HepG2 (cell line): ENCODE results near the gene GEMIN2. TPM values are rescaled to one million over a fixed set of nuclear protein-coding genes. Genes with fewer than 3 reads are reported as not detected.

Experiments
- ARNT2 ChIP-seq: sonication (generic); formaldehyde crosslinking; IDR thresholded peaks from 2 replicates; pipeline ENCODE4 v1.8.0; 2022; ENCODE audit warnings: mild to moderate bottlenecking, low read depth, missing genetic modification reagents, moderate library complexity
- ETV5 ChIP-seq: IDR thresholded peaks from 2 replicates; pipeline ENCODE4 v1.6.1; 2018; ENCODE audit warnings: missing biosample characterization, missing genetic modification reagents, inconsistent platforms, borderline replicate concordance
- HDAC1 ChIP-seq: sonication (generic); formaldehyde crosslinking; IDR thresholded peaks from 2 replicates; pipeline ENCODE4 v1.5.1; 2020; ENCODE audit warnings: mild to moderate bottlenecking, missing genetic modification reagents
- HMG20B ChIP-seq: conservative IDR thresholded peaks from 2 replicates; pipeline ENCODE4 v1.6.1; 2016; ENCODE audit warnings: missing genetic modification reagents, missing compliant biosample characterization
- IKZF1 ChIP-seq: fragments of 450-650 bp; IDR thresholded peaks from 2 replicates; pipeline ENCODE4 v1.7.1; 2016
- KDM5B ChIP-seq: sonication (generic); formaldehyde crosslinking; IDR thresholded peaks from 2 replicates; pipeline ENCODE4 v1.4.0; 2020; ENCODE audit warnings: missing genetic modification reagents, mild to moderate bottlenecking, borderline replicate concordance
- MED13 ChIP-seq: sonication (generic); formaldehyde crosslinking; IDR thresholded peaks from 2 replicates; pipeline ENCODE4 v1.5.0; 2020; ENCODE audit warnings: missing genetic modification reagents
- MIER2 ChIP-seq: IDR thresholded peaks from 2 replicates; pipeline ENCODE4 v1.6.1; 2016; ENCODE audit warnings: missing biosample characterization, missing genetic modification reagents
- MYC ChIP-seq: sonication (generic); formaldehyde crosslinking; IDR thresholded peaks from 2 replicates; pipeline ENCODE4 v1.9.0; 2021; ENCODE audit warnings: missing genetic modification reagents, borderline replicate concordance
- NCOA2 ChIP-seq: sonication (generic); formaldehyde crosslinking; IDR thresholded peaks from 2 replicates; pipeline ENCODE4 v1.8.0; 2022; ENCODE audit warnings: inconsistent platforms
- NFRKB ChIP-seq: fragments of 450-650 bp; IDR thresholded peaks from 2 replicates; pipeline ENCODE4 v1.6.1; 2017
- NFYB ChIP-seq: sonication (generic); formaldehyde crosslinking; IDR thresholded peaks from 2 replicates; pipeline ENCODE4 v1.4.0; 2020; ENCODE audit warnings: missing genetic modification reagents
- ONECUT2 ChIP-seq: sonication (generic); formaldehyde crosslinking; IDR thresholded peaks from 2 replicates; pipeline ENCODE4 v1.4.0; 2020; ENCODE audit warnings: missing genetic modification reagents
- POLR2AphosphoS5 ChIP-seq: IDR thresholded peaks from 2 replicates; pipeline ENCODE4 v1.6.1; 2012; ENCODE audit warnings: low read depth, low read length
- SALL2 ChIP-seq: sonication (generic); formaldehyde crosslinking; IDR thresholded peaks from 2 replicates; pipeline ENCODE4 v1.8.1; 2023; ENCODE audit warnings: mild to moderate bottlenecking, missing genetic modification reagents, inconsistent platforms
- TGIF2 ChIP-seq: IDR thresholded peaks from 2 replicates; pipeline ENCODE4 v1.6.1; 2016; ENCODE audit warnings: control low read depth, missing compliant biosample characterization
- U2AF2 ChIP-seq: fragments of 200-400 bp; formaldehyde crosslinking; IDR thresholded peaks from 2 replicates; pipeline ENCODE4 v1.6.1; 2017; ENCODE audit warnings: low read depth, mild to moderate bottlenecking, low read length
- ZNF20 ChIP-seq: sonication (generic); formaldehyde crosslinking; IDR thresholded peaks from 2 replicates; pipeline ENCODE4 v1.4.0; 2020; ENCODE audit warnings: mild to moderate bottlenecking, moderate library complexity, missing genetic modification reagents
- ZNF234 ChIP-seq: sonication (generic); formaldehyde crosslinking; conservative IDR thresholded peaks from 2 replicates; pipeline ENCODE4 v1.5.1; 2020; ENCODE audit warnings: mild to moderate bottlenecking, missing genetic modification reagents
- ZNF263 ChIP-seq: sonication (generic); formaldehyde crosslinking; IDR thresholded peaks from 2 replicates; pipeline ENCODE4 v1.4.0; 2020; ENCODE audit warnings: missing genetic modification reagents
- ZNF30 ChIP-seq: sonication (generic); formaldehyde crosslinking; IDR thresholded peaks from 2 replicates; pipeline ENCODE4 v1.5.0; 2020; ENCODE audit warnings: mild to moderate bottlenecking, missing genetic modification reagents
- ZNF652 ChIP-seq: IDR thresholded peaks from 2 replicates; pipeline ENCODE4 v1.6.1; 2016; ENCODE audit warnings: low read depth, borderline replicate concordance
- ZNF773 ChIP-seq: sonication (generic); formaldehyde crosslinking; IDR thresholded peaks from 2 replicates; pipeline ENCODE4 v1.4.0; 2020; ENCODE audit warnings: missing genetic modification reagents, borderline replicate concordance
- ZSCAN20 ChIP-seq: sonication (generic); formaldehyde crosslinking; IDR thresholded peaks from 2 replicates; pipeline ENCODE4 v1.4.0; 2020; ENCODE audit warnings: missing genetic modification reagents, mild to moderate bottlenecking, borderline replicate concordance
- polyA plus RNA-seq, 8 experiments: library from polyadenylated mRNA; depleted of rRNA in 3 of 8; stranded (reverse) in 7 of 8; unstranded in 1 of 8; fragments of >200 nt; fragmentation: Illumina TruSeq in 4 of 8; extraction: Trizol in 4 of 8; gene quantifications; 2 replicates each; pipeline versions ENCODE4 v1.2.1 to v1.2.3, GENCODE V29; 2011 to 2016; ENCODE audit warnings: low read depth in 4 of 8, missing spikeins in 1 of 8, mixed read lengths in 1 of 8; ENCODE audit not compliant: insufficient read depth in 1 of 8
- total RNA-seq, 5 experiments: library from RNA; depleted of rRNA; stranded (reverse); fragments of >200 nt; fragmentation: Illumina TruSeq; extraction: Trizol; gene quantifications; 2 replicates each; pipeline ENCODE4 v1.2.3, GENCODE V29; 2016; ENCODE audit warnings: low read depth in 1 of 5
- TF ChIP-seq, protein P1 (sequence below): sonication (generic); formaldehyde crosslinking; IDR thresholded peaks from 2 replicates; pipeline ENCODE4 v1.8.1; 2023; ENCODE audit warnings: mild to moderate bottlenecking, missing genetic modification reagents
- TF ChIP-seq, protein P2 (sequence below): sonication (generic); formaldehyde crosslinking; IDR thresholded peaks from 2 replicates; pipeline ENCODE4 v1.8.0; 2022; ENCODE audit warnings: missing genetic modification reagents, mild to moderate bottlenecking, moderate library complexity, borderline replicate concordance
- TF ChIP-seq, protein P3 (sequence below): sonication (generic); formaldehyde crosslinking; IDR thresholded peaks from 2 replicates; pipeline ENCODE4 v1.4.0; 2020; ENCODE audit warnings: mild to moderate bottlenecking, missing genetic modification reagents, borderline replicate concordance

Gene GEMIN2
- total and polyA plus RNA-seq, 2 of the 13 experiments (the other 11 are each of a cell fraction or from before 2014, with no cell fraction given): 54.8 to 110 TPM

DNA sequence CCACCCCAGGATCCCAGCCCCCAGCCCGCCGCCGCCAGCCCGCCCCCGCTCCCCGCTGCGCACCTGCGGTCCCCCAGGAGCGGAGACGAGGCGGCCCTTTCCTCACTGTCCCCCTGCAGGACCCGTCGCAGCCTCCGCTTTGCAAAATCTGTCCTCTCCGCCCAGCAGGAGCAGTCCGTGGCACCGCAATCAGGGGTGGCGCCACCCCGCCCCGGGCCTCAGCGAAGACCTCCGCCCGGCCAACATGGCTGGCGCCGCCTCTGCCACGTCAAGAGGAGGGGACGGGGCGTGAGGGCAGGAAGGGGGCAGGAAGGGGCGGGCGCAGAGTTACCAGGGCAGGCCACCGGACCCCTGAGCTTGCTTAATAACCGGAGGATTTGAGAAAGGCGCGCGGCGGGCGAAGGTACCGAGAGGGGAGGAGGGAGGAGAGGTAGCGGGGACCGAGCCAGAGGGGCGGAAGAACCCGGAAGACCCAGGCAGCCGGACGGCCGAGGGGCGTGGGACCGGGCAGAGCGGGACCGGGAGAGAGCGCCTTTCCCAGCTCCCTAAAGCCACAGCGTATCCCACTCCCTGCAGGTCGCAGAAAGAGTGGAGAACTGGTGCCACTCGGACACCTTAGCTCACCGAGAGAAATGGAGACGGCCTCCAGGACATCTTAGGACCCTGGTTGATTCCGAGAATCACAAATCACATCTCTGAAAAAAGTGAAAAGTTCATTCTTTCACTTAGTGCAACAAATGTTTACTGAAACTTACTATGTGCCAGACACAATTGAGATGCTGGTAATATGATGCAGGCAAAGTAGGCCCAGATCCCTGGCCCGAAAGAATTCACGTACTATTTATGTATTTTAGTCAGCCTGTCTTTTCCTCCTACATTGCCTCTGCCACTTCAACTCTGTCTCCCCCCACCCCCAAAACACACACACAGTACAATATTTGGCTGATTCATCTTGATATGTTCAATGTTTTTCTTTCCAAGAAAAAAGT lies 10.9 kb upstream of the GEMIN2 start, which contains the start of gene SEC23A (continued):
- TF ChIP-seq TGIF2 (CRISPR knock-in tag): peak; percentile 86
- TF ChIP-seq NFRKB: peak; percentile 89
- peak; percentile 95 for TF ChIP-seq ZNF263 (CRISPR knock-in tag)
- no peak for TF ChIP-seq ZNF30 (CRISPR knock-in tag)
- TF ChIP-seq HMG20B (CRISPR knock-in tag): peak; percentile 95
- TF ChIP-seq ZNF20 (CRISPR knock-in tag): peak; percentile 95; the same call in 1 of the 2 replicates
- peak; percentile 74; the same call in 1 of the 2 replicates for TF ChIP-seq ZSCAN20 (CRISPR knock-in tag)
- TF ChIP-seq MED13 (CRISPR knock-in tag): peak; percentile 99
- peak; percentile 64; the same call in 1 of the 2 replicates for TF ChIP-seq ZNF234
- TF ChIP-seq MIER2: peak; percentile 86
- TF ChIP-seq NCOA2: peak; percentile 76
- TF ChIP-seq SALL2 (CRISPR knock-in tag): peak; percentile 96; the same call in 1 of the 2 replicates
- peak; percentile 75 for TF ChIP-seq ONECUT2 (CRISPR knock-in tag)
- TF ChIP-seq, protein P1, sequence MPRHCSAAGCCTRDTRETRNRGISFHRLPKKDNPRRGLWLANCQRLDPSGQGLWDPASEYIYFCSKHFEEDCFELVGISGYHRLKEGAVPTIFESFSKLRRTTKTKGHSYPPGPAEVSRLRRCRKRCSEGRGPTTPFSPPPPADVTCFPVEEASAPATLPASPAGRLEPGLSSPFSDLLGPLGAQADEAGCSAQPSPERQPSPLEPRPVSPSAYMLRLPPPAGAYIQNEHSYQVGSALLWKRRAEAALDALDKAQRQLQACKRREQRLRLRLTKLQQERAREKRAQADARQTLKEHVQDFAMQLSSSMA: peak; percentile 94; the same call in 1 of the 2 replicates
- peak; percentile 67; the same call in 1 of the 2 replicates for TF ChIP-seq ZNF652 (CRISPR knock-in tag)
- peak; percentile 99 for TF ChIP-seq MYC (CRISPR knock-in tag)
- TF ChIP-seq, protein P2, sequence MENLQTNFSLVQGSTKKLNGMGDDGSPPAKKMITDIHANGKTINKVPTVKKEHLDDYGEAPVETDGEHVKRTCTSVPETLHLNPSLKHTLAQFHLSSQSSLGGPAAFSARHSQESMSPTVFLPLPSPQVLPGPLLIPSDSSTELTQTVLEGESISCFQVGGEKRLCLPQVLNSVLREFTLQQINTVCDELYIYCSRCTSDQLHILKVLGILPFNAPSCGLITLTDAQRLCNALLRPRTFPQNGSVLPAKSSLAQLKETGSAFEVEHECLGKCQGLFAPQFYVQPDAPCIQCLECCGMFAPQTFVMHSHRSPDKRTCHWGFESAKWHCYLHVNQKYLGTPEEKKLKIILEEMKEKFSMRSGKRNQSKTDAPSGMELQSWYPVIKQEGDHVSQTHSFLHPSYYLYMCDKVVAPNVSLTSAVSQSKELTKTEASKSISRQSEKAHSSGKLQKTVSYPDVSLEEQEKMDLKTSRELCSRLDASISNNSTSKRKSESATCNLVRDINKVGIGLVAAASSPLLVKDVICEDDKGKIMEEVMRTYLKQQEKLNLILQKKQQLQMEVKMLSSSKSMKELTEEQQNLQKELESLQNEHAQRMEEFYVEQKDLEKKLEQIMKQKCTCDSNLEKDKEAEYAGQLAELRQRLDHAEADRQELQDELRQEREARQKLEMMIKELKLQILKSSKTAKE: peak; percentile 94
- peak; percentile 27; the same call in 1 of the 2 replicates for TF ChIP-seq ZNF773 (CRISPR knock-in tag)
- peak; percentile 63 for TF ChIP-seq NFYB (CRISPR knock-in tag)
- TF ChIP-seq U2AF2: peak; percentile 27; the same call in 1 of the 2 replicates
- TF ChIP-seq, protein P3, sequence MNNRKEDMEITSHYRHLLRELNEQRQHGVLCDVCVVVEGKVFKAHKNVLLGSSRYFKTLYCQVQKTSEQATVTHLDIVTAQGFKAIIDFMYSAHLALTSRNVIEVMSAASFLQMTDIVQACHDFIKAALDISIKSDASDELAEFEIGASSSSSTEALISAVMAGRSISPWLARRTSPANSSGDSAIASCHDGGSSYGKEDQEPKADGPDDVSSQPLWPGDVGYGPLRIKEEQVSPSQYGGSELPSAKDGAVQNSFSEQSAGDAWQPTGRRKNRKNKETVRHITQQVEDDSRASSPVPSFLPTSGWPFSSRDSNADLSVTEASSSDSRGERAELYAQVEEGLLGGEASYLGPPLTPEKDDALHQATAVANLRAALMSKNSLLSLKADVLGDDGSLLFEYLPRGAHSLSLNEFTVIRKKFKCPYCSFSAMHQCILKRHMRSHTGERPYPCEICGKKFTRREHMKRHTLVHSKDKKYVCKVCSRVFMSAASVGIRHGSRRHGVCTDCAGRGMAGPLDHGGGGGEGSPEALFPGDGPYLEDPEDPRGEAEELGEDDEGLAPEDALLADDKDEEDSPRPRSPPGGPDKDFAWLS: peak; percentile 96
- TF ChIP-seq POLR2AphosphoS5: peak; percentile 98
- peak; percentile 97 for TF ChIP-seq ETV5 (CRISPR knock-in tag)
- TF ChIP-seq HDAC1: peak; percentile 99
- peak; percentile 100 for TF ChIP-seq ARNT2 (CRISPR knock-in tag)
- peak; percentile 99 for TF ChIP-seq KDM5B (CRISPR knock-in tag)
- no peak for TF ChIP-seq IKZF1
